HG03066 (cell line): ENCODE data around the gene SLC39A11.

Source experiments
- ATAC-seq: cut with Tn5 transposase; IDR thresholded peaks from one replicate; pipeline ENCODE4 v1.9.1; 2021; ENCODE audit warnings: low read depth; ENCODE audit not compliant: unreplicated experiment

SLC39A11 gene

DNA sequence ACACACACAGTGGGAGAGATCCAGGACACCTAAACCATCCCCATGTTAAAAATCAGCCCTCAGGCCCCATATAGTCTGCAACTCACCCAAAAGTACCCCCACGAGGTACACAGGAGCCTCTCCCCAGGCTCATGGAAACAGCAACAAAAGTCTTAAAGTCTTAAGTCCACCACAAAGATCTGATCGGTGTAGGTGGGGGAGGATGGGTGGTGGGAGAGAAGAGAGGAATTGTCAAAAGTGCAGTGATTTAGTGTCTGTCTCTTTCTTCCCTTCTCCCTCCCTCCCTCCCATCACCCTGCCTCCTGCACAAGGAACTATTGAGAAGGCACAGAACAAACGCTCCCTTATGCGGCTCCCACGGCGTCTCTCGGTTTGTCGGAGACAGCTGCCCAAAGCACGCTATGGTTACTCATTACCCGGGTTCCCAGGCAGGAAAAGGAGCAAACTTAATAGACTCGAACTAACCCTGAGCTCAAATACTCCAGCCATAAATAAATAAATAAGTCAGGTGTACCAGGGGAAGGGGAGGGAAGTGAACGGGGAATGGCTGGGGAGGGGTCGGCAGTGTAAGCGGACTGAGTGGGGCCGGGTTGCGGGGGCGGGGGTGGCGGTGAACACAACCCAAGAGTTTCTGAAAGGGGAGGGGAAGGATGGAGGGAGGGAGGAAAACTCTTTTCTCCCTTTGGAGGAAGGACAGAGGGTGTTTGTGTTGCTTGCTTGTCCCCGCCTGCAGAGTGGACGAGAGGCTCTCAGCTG lies 477.4 kb downstream of the SLC39A11 start:
- ATAC-seq, result peak; percentile 59

DNA sequence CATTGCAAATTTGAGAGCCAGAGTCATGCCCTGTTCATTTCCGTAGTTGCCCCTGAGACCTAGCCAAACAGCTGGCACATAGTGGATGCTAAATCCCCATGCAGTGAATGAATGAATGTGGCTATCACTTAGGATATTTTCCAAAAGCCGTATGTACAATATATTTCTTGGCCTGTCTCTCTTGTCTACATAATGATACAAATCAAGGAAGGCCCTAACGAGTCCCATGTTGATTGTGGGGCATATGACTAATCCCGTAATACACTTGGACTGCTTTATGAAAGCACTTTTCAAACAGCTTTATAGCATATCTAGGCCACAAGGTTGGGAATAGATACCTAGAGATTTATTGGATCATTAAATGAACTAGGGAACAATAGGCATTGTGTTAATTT lies 478.0 kb downstream of the SLC39A11 start:
- ATAC-seq, result no peak

DNA sequence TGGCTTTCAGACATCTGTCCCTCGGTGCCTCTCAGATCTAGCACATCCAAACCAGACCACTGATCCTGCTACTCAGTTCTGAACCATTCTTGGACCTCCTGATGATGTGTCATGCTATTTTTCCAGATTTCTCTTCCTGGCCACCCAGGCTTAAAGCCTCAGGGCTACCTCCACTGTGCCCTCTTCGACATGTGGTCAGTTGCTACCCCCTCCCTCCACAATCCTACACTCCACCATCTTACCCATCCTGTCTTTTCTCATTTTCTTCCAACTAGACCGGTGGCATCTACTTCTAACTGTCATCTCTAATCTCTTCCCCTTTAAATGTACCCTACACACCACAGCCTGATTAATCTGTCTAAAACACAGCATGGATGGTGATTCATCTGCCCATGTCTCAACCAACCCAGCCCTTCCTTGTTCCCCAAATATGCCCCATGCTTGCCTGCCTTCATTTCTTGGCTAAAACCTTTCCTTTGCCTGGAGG lies 478.6 kb downstream of the SLC39A11 start:
- no peak for ATAC-seq

DNA sequence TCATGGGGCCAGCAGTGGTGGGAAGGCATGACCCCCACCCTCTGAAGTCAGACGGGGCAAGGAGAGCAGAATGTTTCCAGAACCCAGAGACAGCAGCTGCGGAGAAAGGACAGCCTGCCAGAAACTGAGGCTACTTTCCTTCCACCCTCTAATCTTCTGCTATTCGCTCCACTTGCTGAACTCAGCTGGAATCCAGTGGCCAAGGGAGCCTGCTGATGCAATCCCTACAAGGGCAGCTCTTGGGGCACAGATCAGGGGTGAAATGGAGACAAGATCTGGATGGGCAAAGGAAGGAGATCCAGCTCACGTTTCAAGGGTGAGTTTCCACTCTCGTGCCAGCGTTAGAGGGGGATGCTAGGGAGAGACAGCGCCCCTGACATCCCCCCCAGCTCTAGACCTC lies 479.1 kb downstream of the SLC39A11 start:
- ATAC-seq, result no peak

DNA sequence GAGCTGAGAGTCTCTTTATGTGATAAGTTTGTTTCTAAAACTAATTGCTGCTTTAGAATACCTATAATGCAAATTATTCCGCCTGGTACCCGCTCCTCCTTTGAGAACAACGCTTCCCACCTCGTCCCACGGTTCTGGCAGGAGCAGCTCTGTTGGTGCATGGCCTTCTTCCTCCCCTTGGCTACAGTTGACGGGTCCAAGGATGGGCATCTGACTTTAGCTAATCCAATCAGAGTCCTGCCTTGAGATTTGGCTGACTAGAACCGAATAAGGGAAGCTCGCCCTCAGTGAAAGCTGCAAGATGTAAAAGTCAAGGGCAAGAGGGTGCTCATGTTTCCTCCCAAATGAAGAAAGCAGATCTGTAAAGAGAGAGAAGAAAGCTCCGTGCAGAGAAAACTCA lies 481.3 kb downstream of the SLC39A11 start:
- no peak for ATAC-seq

DNA sequence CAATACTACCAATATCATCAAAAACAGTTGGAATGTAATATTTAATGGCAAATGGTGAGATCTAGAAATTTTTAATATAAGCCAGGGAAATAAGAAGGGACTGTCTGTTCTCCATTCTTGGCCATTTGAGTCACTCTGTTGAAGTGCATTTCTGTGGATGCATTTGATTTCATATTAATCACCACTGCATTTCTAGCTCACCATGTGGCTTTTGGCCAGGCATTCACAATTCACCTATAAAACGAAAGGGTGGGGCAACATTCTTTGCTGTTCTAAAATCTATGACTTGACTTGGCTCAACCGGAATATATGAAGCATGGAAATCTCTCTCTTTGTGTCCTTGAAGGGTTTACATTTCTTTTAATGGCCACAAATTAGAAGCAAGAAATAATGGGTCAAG lies 483.0 kb downstream of the SLC39A11 start:
- ATAC-seq, result no peak

DNA sequence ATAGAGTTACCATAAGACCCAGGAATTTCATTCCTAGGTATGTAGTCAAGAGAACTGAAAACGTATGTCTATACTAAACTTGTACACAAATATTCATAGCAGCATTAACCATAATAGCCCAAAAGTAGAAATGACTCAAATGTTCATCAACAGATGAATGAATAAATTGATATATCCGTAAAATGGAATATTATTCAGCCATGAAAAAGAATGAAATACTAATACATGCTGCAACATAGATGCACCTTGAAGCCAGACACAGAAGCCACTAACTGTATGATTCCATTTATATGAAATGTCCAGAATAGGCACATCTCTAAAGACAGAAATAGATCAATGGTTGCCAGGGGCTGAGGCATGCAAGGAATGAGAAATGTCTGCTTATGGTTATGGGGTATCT lies 484.1 kb downstream of the SLC39A11 start:
- ATAC-seq, result no peak

DNA sequence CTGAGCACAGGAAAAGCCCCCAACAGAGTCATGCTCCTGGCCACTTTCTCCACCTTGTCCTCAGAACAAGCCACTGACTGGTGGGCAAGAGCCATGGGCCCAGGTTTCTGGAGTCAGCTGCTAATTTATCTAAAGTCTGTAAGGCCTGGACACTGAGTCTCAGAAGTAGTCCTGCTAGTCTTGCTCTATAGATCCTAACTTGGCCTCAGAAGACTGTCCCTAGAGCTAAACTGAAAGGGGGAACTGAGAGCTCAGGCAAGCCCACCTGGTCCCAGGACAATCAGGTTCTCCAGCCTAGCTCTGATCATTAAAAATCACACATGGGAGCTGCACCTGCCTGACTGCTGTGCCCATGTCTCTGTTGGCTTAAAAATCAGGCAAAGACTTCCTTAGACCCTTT lies 485.8 kb downstream of the SLC39A11 start:
- ATAC-seq, result no peak

DNA sequence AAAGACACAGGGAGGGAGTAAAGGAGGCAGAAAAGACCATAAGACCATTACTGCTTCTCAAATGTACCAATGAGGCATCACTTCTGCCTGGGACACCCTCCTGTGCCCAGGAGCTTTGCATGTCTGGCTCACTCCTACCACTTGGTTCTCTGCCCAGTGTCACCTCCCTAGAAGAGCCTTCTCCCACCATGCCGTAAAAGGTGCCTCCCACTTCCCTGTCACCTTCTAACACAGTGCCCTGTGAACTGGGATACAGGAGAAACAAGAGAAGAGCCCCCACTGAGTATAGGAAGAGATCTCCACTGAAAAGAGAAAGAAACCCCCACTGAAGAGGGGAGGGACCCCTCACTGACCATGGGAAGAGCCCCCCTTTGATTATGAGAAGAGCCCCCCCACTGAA lies 486.9 kb downstream of the SLC39A11 start:
- no peak for ATAC-seq

DNA sequence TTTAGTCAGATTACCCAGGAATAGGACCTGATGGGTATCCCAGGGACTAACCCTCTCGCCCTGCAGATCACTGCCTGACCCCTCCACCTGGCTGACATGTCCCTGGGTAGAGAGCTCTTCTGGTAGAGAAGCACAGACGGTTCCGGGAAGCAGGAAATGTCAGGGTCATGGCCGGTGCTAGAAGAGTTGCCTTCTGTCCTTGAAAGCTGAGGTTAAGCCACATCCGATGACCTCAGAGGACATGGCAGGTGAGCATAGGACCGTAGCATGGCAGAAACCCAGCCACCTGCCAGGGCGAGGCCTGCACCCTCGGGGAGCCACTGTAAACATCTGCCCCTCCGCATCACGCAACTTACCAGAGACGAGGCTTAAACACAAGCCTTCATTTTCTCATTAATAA lies 488.0 kb downstream of the SLC39A11 start:
- no peak for ATAC-seq

DNA sequence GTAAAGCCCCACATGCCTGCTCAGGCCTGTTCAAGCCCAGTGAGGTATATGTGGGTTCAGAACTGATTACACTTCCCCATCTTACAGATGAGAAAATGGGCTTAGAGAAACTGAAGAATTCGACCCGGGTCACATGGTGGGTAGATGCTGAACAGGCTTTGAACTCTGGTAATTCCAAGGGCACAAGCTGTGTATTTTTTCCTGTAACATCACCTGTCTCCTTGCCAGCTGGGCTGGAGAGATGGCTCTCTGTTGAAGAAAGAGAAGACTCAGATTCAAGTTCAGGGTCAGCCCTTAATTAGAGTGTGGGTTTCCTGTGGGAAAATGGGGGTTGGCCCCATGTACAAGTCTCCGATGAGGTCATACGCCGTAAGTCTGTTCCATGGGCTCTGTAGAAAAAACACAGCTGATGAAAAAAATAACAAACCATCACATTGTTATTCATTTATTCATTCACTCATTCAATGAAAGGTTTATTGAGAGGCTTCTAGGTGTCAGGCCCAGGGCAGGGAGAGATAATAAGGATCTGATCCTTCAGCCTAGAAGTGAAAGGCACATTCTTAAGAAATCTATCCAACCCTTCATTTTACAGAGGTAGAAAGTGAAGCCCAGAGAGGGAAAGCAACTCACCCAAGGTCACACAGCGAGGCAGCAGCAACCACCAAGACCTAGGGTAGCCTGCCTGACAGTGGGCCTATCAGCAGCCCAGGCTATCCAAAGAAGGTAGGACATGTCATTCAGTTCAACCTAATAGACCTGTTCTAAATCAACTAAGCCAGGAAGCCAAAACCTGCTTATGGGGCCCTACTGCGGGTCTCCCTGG lies 488.9 kb downstream of the SLC39A11 start:
- no peak for ATAC-seq

DNA sequence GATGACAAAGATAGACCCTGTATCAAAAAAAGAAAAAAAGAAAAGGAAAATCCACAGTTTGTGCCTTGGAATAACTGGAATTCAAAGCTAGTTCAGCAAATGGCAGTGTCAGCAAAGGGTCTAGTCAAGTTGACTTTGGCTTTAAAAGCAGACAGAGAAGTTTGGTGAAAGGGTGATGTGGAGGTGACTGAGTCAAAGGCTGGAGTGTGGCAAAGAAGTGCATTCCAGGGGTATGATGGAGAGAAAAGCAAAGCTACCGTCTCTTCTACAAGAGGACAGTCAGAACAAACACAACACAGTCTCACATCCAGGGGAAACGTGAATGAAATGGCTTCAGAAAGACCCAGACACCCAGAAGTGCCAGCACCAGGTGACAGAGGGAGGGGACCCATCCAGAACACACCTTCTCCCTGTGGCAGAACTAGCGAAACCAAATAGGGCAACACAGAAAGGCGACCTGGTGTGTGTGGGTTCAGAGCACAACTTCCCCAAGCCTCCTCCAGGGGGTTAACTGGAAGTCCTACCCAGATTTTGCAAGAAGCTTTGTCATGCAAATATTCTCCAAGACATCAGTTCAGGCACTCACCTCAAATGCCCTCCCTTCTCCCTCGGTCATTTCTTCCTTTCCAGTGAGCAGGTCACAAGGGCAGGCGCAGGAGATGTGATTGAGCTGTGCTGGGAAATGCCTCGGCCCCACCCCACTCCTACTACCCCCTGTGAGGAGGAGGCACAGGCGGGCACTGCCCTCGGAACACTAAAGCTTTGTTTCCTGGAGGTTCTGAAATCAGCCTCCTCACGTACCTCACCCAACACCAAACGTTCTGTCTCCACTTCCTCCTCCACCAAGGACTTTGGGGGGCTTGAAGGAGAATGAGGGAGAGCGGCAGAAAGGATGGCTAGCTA lies 489.7 kb downstream of the SLC39A11 start:
- no peak for ATAC-seq

DNA sequence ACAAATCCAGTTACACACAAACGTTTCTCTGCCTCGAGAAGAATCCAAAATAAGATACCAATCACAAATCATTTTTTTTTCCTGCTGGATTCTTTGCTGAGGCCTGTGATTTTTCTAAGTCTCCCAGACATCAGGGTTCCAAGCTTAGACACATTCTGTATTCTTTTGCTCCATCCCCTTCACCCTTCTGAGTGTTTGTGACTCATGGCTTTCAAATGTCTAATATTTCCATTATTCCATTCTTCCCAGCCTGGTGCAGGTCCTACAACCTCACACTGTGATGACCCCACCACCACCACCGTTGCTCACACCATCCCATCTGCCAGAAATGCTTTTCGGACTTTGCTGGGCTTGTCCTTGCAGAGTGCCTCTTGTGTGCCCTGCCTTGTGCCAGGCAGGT lies 491.6 kb downstream of the SLC39A11 start:
- no peak for ATAC-seq

DNA sequence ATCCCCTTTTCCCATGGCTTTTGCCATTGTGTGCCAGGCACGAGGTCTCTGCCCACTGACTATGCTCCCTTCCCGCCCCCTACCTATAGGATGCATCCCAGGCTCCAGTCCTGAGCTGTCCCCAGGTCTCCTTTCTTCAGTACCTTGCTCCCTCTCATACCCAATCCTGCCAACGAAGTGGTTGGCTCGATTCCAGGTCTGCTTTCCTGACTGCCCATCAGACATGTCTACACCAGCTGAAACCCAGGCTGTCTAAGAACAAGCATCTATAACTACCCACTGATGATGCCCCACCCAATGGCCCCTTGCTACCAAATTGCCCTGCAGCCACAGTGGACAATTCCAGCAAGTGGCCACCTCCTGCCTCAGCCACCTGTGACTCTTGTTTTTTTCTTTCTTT lies 492.6 kb downstream of the SLC39A11 start:
- ATAC-seq, result no peak

DNA sequence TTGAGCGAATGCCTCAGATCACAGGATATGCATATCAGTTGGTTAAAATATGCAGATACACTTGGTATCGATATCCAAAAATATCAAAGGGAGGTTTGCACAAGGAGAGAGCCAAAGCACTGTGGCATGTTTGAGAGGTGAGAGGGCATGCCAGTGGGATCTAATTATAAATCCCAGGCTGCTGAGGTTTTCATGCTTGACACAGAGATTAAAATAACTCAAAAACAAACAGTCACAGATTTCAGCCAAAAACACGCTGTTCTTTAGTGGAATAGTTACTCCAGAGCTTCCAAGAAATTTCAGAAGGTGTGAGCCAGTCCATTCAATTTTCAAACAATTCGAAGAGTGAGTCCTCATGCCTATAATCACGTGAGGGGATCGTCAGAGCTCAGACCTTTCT lies 493.8 kb downstream of the SLC39A11 start:
- no peak for ATAC-seq

DNA sequence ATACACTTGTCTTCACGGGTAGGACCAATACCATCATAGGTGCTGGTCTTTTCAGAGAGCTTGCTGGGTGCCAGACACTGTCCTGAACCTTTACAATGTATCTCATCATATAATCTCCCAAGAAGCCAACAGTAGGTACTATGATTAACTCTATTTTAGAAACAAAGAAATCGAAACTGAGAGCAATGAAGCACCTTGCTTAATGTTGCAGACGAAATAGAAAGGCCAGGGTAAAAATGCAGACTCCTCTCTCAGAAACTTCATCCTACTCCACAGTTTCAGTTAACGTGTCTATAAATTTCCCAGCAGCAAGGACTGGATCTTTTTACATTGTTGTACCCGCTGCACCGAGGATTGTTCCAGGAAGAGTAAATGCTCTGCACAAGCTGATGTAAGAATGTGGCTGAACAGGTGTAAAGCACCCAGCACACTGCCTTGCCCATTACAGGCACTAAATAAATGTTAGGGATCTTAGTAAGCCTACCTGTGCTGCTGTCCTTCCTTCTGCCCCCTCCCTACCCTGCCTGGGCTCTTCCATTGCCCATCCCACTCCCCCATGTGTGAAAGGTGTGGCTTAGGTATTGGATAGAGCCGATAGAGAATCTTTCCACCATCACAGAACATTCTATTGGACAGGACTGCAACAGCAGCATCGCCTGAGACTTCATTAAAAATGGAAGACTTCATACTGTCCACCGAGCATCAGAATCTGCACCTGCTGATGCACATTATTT lies 495.0 kb downstream of the SLC39A11 start:
- ATAC-seq, result no peak
